GM06990 (cell line): ENCODE measurements around the gene SBNO2.

Experiments
- DNase-seq: peaks from one replicate; pipeline ENCODE4 v3.0.0-alpha.2; 2011; ENCODE audit not compliant: insufficient read length; ENCODE audit errors: extremely low read depth
- H3K27me3 ChIP-seq: replicated peaks from 2 replicates; pipeline ENCODE4 v1.6.0; 2011; ENCODE audit warnings: low read length; ENCODE audit not compliant: control insufficient read depth, insufficient read depth
- H3K36me3 ChIP-seq: 2 replicates; pipeline ENCODE4 v1.5.1; 2011; ENCODE audit warnings: low read length; ENCODE audit not compliant: control insufficient read depth, insufficient read depth
- H3K4me3 ChIP-seq: replicated peaks from 2 replicates; pipeline ENCODE4 v1.5.1; 2011; ENCODE audit warnings: low read depth, mild to moderate bottlenecking, control low read depth, low read length
- TF ChIP-seq, protein P1 (sequence below): IDR thresholded peaks from 2 replicates; pipeline ENCODE4 v1.5.1; 2011; ENCODE audit warnings: low read length, control low read depth, mild to moderate bottlenecking, inconsistent platforms; ENCODE audit not compliant: insufficient read depth, poor library complexity, severe bottlenecking

SBNO2 gene

DNA sequence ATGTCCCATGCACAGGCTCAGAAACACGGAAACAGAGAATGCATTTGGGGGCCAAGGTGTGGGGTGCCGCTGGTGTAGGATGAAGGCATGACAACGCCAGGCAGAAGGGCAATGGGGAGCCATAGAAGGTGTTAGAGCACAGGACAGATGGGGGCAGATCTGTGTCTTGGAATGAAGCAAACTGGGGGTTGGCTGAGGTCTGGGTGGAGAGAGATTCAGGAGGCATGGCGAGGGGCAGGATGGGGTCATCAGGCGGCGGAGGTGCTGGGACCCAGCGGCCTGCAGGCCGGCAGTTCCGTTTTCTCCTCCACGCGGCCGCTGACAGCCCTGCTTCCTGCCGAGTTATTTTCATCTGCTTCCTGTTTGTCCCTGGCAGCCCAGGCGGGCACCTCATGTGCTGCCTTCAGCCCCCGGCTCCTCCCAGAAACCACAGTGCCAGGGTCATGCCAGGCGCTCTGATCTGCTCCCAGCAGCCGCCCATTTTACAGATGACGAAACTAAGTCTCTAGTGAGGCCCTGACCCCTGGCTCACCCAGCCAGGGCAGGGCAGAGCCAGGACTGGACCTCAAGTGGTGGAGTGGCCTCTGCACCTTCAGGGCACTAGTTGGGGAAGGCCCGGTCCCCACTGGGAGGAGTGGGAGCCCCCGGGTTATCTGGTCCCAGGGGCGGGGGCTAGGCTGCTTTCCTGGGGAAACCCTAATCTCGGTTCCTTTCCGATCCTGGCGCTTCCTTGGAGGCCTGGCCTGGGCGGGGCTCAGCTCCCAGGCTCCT, 104.9 kb downstream of the SBNO2 start:
- H3K4me3 ChIP-seq: peak overlapping the region; percentile 89
- H3K27me3 ChIP-seq: no peaks in the 10 kb centered on the region
- peak; percentile 74 for DNase-seq
- TF ChIP-seq, protein P1, sequence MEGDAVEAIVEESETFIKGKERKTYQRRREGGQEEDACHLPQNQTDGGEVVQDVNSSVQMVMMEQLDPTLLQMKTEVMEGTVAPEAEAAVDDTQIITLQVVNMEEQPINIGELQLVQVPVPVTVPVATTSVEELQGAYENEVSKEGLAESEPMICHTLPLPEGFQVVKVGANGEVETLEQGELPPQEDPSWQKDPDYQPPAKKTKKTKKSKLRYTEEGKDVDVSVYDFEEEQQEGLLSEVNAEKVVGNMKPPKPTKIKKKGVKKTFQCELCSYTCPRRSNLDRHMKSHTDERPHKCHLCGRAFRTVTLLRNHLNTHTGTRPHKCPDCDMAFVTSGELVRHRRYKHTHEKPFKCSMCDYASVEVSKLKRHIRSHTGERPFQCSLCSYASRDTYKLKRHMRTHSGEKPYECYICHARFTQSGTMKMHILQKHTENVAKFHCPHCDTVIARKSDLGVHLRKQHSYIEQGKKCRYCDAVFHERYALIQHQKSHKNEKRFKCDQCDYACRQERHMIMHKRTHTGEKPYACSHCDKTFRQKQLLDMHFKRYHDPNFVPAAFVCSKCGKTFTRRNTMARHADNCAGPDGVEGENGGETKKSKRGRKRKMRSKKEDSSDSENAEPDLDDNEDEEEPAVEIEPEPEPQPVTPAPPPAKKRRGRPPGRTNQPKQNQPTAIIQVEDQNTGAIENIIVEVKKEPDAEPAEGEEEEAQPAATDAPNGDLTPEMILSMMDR: no peak
- peaks cover 18% of the 10 kb centered on the region for H3K36me3 ChIP-seq

- no peaks in the 10 kb centered on the region for H3K27me3 ChIP-seq
- peaks cover 12% of the 10 kb centered on the region for H3K36me3 ChIP-seq
- TF ChIP-seq, protein P1: no peak
- no peak for DNase-seq
- H3K4me3 ChIP-seq: peak overlapping the region; percentile 89
Observed at GRCh38 chr19:1068009-1069001, 105.8 kb downstream of the SBNO2 start.

GRCh38 chr19:1067341-1067957, 106.6 kb downstream of the SBNO2 start:
- peaks cover 7% of the 10 kb centered on the region for H3K36me3 ChIP-seq
- TF ChIP-seq, protein P1: no peak
- DNase-seq: no peak
- H3K4me3 ChIP-seq: peak overlapping the region; percentile 89
- H3K27me3 ChIP-seq: no peaks in the 10 kb centered on the region

GRCh38 chr19:1066748-1067340, 107.2 kb downstream of the SBNO2 start, which contains the start of gene ARHGAP45:
Gene ARHGAP45 (plus strand): TSS chr19:1067167. CDS start chr19:1067406, 239 bp downstream.
- peak within 1 kb of the TSS; percentile 89 for H3K4me3 ChIP-seq
- peaks cover 5% of the 10 kb centered on the region for H3K36me3 ChIP-seq
- no peaks in the 10 kb centered on the region for H3K27me3 ChIP-seq
- DNase-seq: peak; percentile 89
- TF ChIP-seq, protein P1: no peak

GRCh38 chr19:1066251-1066747, 107.8 kb downstream of the SBNO2 start:
- no peak for DNase-seq

More at GRCh38 chr19:1066251-1066747, 107.8 kb downstream of the SBNO2 start:
- Histone ChIP-seq H3K36me3 (peaks cover 3% of the 10 kb centered on the region), H3K27me3 (no peaks in the 10 kb centered on the region), H3K4me3 (peak overlapping the region; percentile 89)
- TF ChIP-seq, protein P1: no peak
